ENCODE data around the gene AMOTL2. TPM values are rescaled to one million over a fixed set of nuclear protein-coding genes. Genes with fewer than 3 reads are reported as not detected.
A peak's percentile ranks its signal among the peaks of the same experiment; 100 is the strongest.

Gene AMOTL2
- total RNA-seq, 2 experiments from 2014 or later, result 0.12 to 0.39 TPM

DNA sequence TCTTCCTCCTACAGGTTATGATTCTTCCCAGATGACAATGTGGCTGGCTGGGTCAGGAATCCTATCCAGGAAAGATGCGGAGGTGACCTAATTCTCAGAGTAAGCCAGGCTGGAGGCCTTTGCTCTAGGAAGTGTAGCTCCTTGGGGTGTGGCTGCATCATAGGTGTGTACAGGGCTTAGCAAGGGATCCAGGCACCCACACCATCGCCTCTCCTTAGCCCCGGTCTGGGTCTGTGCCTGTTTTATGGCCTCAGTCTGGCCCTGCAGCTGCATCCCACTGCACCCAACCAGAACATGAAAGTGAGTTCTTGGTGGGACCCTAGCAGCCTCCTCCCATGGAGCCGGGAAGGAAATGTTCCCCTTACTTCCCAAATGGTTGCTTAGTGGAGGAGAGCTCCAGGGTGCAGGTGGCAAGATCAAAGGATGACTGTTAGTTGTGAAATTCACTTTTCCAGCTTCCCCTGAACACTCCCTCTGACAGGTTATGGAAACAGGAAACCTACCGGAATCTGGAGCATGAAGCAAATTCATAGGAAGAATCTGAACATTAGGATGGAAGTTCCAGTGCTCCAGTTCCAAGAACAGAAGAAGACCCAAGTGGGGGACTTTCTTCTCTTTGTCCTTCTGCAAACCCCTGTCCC lies 2.7 kb upstream of the AMOTL2 start:
- CTCF ChIA-PET, result interaction anchor here (0.7 to 2.8 kb wide), 6 partner anchors 13 to 179 kb away, joined by 3 to 15 read pairs (median 4); no protein-coding TSS in a partner anchor
- Mint-ChIP-seq H3K9me3 (no peaks in the 10 kb centered on the region), H3K27me3 (peaks cover 29% of the 10 kb centered on the region), H3K36me3 (no peaks in the 10 kb centered on the region), H3K4me3 (no peak overlapping the region), H3K27ac (no peak overlapping the region), H3K4me1 (ENCODE audit: low read depth) (peaks cover 8% of the 10 kb centered on the region)
- POLR2A ChIA-PET, result no interaction called here
- intact Hi-C loops (cut with micrococcal nuclease), result loop anchor here (5.0 kb wide), 2 partner anchors 165 to 180 kb away; no protein-coding TSS in a partner anchor
- peak; percentile 7 for DNase-seq

GRCh38 chr3:134376385-134376765 lies 2.1 kb upstream of the AMOTL2 start:
- DNase-seq, result peak; percentile 3
- no peaks in the 10 kb centered on the region for H3K36me3 Mint-ChIP-seq
- H3K27me3 Mint-ChIP-seq, result peaks cover 31% of the 10 kb centered on the region
- H3K9me3 Mint-ChIP-seq, result no peaks in the 10 kb centered on the region
- peaks cover 8% of the 10 kb centered on the region for H3K4me1 Mint-ChIP-seq (ENCODE audit: low read depth)
- POLR2A ChIA-PET, result no interaction called here
- CTCF ChIA-PET, result interaction anchor here (1.3 to 1.4 kb wide), 2 partner anchors 68 to 72 kb away, joined by 3 to 4 read pairs; no protein-coding TSS in a partner anchor
- intact Hi-C loops (cut with micrococcal nuclease), result loop anchor here (5.0 kb wide), 2 partner anchors 164 to 179 kb away; no protein-coding TSS in a partner anchor
- no peak overlapping the region for H3K4me3 Mint-ChIP-seq
- no peak overlapping the region for H3K27ac Mint-ChIP-seq

DNA sequence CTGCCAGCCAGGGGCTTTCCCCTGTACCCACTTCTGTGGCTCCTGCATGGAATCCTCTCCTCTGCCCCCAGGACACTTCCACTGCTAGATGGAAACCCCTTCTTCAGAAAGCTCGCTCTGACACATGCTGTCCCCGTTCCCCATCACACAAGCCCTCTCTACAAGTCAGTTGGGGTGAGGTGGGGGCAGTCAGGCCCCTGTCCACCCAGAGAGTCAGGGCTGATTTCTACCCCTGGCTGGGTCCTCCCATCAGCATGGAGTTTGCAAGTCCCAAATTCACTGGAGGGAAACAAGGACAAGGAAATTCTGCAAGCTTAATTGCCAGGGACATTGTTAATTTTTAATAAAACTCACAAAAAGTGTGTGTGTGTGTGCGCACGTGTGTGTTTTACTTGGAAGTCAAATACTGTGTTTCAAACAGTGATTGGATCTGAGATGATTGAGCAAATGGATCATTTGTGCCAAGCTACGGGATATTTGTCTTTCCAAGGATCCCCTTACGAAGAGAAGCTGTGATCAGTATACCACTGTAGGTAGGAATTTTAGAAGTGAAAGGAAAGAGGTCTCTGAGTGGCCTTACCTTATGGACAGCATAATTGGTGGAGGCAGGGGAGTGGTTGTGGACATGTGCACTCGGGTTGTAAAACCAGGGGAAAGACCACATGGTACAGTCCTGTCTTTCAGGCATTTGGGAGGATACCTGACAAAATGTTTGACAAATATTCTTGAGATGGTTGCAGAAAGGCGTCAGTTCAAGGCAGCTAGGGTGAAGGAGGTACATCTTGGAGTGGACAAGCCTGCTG lies 1.5 kb upstream of the AMOTL2 start:
- Mint-ChIP-seq H3K27me3 (peaks cover 32% of the 10 kb centered on the region), H3K36me3 (no peaks in the 10 kb centered on the region), H3K4me1 (ENCODE audit: low read depth) (peaks cover 8% of the 10 kb centered on the region), H3K4me3 (no peak overlapping the region), H3K9me3 (no peaks in the 10 kb centered on the region), H3K27ac (no peak overlapping the region)
- ChIA-PET POLR2A (no interaction called here), CTCF (interaction anchor here (1.3 to 1.4 kb wide), 2 partner anchors 68 to 73 kb away, joined by 3 to 4 read pairs; no protein-coding TSS in a partner anchor)
- peak; percentile 3 for DNase-seq
- intact Hi-C loops (cut with micrococcal nuclease), result loop anchor here (5.0 kb wide), 2 partner anchors 163 to 178 kb away; no protein-coding TSS in a partner anchor

GRCh38 chr3:134374791-134375581 lies 739 bp upstream of the AMOTL2 start:
- H3K36me3 Mint-ChIP-seq, result no peaks in the 10 kb centered on the region
- H3K4me1 Mint-ChIP-seq (ENCODE audit: low read depth), result peaks cover 8% of the 10 kb centered on the region
- POLR2A ChIA-PET, result no interaction called here
- H3K4me3 Mint-ChIP-seq, result peak overlapping the region; percentile 66
- intact Hi-C loops (cut with micrococcal nuclease), result loop anchor here (5.0 kb wide), 3 partner anchors 112 to 178 kb away; partner anchors contain the start of genes ANAPC13 and CEP63
- no peak for DNase-seq
- no peaks in the 10 kb centered on the region for H3K9me3 Mint-ChIP-seq
- CTCF ChIA-PET, result interaction anchor here (0.6 to 2.1 kb wide), 3 partner anchors 67 to 717 kb away, joined by 3 to 10 read pairs (median 4); no protein-coding TSS in a partner anchor
- H3K27me3 Mint-ChIP-seq, result peaks cover 32% of the 10 kb centered on the region
- no peak overlapping the region for H3K27ac Mint-ChIP-seq

GRCh38 chr3:134373271-134374104 lies 759 bp downstream of the AMOTL2 start:
- no peak for DNase-seq
- Mint-ChIP-seq H3K27ac (no peak overlapping the region), H3K36me3 (no peaks in the 10 kb centered on the region), H3K4me3 (peak overlapping the region; percentile 66), H3K4me1 (ENCODE audit: low read depth) (peaks cover 8% of the 10 kb centered on the region), H3K9me3 (no peaks in the 10 kb centered on the region), H3K27me3 (peaks cover 32% of the 10 kb centered on the region)
- intact Hi-C loops (cut with micrococcal nuclease), result loop anchor here (5.0 kb wide), 1 partner anchor 114 kb away; the partner anchor contains the start of genes ANAPC13 and CEP63
- CTCF ChIA-PET, result interaction anchor here (2.0 to 2.1 kb wide), 2 partner anchors 10 to 65 kb away, joined by 5 to 10 read pairs; no protein-coding TSS in a partner anchor
- POLR2A ChIA-PET, result no interaction called here

DNA sequence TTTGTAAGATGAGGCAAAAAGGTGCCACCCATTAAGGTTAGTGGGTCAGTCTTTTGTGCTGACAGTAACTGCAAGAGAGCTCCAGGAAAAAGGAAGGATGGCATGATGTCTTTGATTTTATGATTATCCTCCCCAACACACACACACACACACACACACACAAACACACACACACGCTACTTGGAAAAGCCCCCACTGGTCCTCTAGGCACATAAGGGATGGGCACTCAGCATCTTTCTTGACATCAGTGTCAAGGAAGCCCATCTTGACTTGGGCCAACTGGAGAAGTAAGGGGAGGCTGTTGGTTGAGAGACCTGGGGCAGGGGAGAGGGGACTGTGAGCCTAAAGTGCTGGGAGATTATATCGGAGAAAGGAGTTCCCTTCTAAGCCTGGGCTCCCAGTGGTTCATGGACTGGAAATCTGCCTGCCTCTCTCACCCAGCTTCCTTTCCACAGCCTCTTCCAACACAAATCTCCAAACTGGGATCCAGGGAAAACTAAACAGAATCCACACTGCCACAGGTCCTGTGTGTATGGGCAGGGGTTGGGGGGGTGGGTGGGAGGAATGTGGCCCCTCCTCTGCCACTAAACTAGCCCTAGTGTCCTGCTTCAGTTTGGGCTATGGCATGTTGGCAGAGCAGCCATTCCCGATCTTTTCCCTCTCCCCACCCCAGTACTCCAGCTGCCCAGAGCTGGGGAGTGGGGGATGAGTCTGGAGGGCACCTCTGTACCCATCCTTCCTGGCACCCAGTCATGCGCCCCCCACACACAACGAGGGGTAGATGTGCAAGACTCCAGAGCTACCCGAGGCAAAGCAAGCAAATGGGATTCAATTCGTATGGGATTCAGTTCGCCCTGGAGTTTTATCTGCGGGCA lies 1.6 kb downstream of the AMOTL2 start:
- H3K36me3 Mint-ChIP-seq, result no peaks in the 10 kb centered on the region
- ChIA-PET POLR2A (no interaction called here), CTCF (interaction anchor here (2.0 to 2.1 kb wide), 2 partner anchors 9 to 65 kb away, joined by 5 to 10 read pairs; no protein-coding TSS in a partner anchor)
- no peak overlapping the region for H3K27ac Mint-ChIP-seq
- peaks cover 32% of the 10 kb centered on the region for H3K27me3 Mint-ChIP-seq
- no peaks in the 10 kb centered on the region for H3K9me3 Mint-ChIP-seq
- no peak for DNase-seq
- H3K4me3 Mint-ChIP-seq, result no peak overlapping the region
- intact Hi-C loops (cut with micrococcal nuclease), result loop anchor here (5.0 kb wide), 1 partner anchor 115 kb away; the partner anchor contains the start of genes ANAPC13 and CEP63
- peaks cover 8% of the 10 kb centered on the region for H3K4me1 Mint-ChIP-seq (ENCODE audit: low read depth)

DNA sequence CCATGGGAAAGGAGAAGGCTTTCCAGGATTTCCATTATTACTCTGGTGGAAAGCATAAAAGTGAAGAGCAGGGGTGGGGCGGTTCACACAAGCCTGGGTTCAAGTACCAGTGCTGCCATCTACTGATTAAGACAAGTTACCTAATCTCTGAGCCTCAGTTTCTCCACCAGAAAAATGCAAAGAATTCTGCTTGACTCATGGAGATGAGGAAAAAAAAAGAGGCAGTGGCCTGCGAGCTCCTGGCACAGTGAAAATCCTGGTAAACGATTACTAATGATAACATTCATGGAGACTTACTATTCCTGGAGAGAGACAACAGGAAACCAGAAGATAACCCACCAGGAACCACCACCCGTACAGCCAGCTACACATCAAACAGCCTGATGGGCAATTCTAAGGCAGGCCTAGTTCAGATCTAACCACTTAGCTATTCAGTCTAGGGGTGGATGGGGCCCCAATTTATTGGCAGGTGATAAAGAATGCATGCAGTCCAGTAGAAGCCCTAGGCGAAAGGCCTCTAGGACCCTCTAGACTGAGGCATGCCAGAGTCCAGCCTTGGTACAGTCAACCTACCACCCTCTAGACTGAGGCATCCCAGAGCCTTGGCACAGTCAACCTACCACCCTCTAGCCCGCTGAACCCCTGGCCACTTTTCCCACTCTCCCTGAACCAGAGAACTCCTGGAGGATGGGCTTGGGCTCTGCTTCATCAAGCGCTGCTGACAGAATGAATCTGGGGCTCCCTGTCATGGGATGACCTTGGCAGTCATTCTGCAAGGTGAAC lies 2.5 kb downstream of the AMOTL2 start:
- H3K27ac Mint-ChIP-seq, result no peak overlapping the region
- no peaks in the 10 kb centered on the region for H3K36me3 Mint-ChIP-seq
- H3K27me3 Mint-ChIP-seq, result peaks cover 32% of the 10 kb centered on the region
- intact Hi-C loops (cut with micrococcal nuclease), result loop anchor here (5.0 kb wide), 1 partner anchor 116 kb away; the partner anchor contains the start of genes ANAPC13 and CEP63
- H3K4me3 Mint-ChIP-seq, result no peak overlapping the region
- ChIA-PET CTCF (interaction anchor here (0.7 kb wide), 1 partner anchor 212 kb away, joined by 6 read pairs; no protein-coding TSS in a partner anchor), POLR2A (no interaction called here)
- DNase-seq, result no peak
- no peaks in the 10 kb centered on the region for H3K9me3 Mint-ChIP-seq
- peaks cover 8% of the 10 kb centered on the region for H3K4me1 Mint-ChIP-seq (ENCODE audit: low read depth)

- Mint-ChIP-seq H3K27ac (no peak overlapping the region), H3K27me3 (peaks cover 28% of the 10 kb centered on the region), H3K36me3 (no peaks in the 10 kb centered on the region), H3K4me3 (no peak overlapping the region), H3K9me3 (no peaks in the 10 kb centered on the region), H3K4me1 (ENCODE audit: low read depth) (peaks cover 8% of the 10 kb centered on the region)
- intact Hi-C loops (cut with micrococcal nuclease), result loop anchor here (5.0 kb wide), 1 partner anchor 116 kb away; the partner anchor contains the start of genes ANAPC13 and CEP63
- POLR2A ChIA-PET, result no interaction called here
- CTCF ChIA-PET, result interaction anchor here (1.0 kb wide), 1 partner anchor 207 kb away, joined by 3 read pairs; no protein-coding TSS in a partner anchor
- no peak for DNase-seq
These were observed 3.4 kb downstream of the AMOTL2 start for GRCh38 chr3:134370611-134371531.

Measured in activated CD4-positive, alpha-beta memory T cell treated with anti-CD3 and anti-CD28 coated beads for 36 hours (primary cell).